GM18517 (cell line): Measurements from ENCODE around the gene CAB39L.
"Not testable (repeated sequence)": the region's sequence is repeated elsewhere in the genome, so short reads cannot be mapped to it uniquely, and the experiment has no call there.

Experiments
- ATAC-seq: cut with Tn5 transposase; IDR thresholded peaks from one replicate; pipeline ENCODE4 v1.9.1; 2021; ENCODE audit warnings: mild to moderate bottlenecking, moderate library complexity; ENCODE audit not compliant: unreplicated experiment

CAB39L gene

GRCh38 chr13:49294723-49295122, 149.1 kb downstream of the CAB39L start:
- not testable (repeated sequence) for ATAC-seq

DNA sequence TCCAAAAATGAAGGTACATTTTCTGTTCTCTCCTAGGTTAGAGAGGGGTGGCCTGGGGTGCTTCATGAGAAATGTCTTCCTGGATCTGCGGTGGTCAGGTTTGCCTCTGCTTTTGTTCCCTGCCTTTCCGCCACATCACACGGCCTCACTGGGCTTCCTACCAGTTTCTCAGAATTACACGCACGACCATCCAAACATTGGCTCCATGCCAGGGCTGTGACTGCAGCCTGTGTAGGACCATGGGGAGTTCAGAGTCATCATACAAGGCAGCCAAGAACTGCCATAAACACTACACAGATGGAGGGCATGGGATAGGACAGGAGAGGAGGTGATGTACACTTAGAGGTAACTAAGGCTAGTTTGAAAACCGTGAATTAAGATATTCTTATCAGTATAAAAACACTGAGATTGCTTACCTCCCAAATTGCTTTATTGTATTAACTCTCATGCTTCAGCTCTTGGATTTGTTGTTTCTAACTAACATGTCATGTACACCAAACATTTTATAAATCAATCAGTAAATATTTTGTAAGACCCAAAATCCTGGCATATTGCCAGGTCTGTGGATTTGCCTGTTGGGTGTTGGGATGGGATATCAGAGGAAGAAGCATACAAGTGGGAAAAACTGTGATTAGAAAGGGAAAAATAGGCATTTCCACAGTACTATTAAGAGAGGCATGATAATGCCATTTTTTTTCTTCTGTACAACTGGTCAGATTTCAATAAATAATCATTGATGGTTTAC, 150.9 kb downstream of the CAB39L start:
- ATAC-seq, result no peak

DNA sequence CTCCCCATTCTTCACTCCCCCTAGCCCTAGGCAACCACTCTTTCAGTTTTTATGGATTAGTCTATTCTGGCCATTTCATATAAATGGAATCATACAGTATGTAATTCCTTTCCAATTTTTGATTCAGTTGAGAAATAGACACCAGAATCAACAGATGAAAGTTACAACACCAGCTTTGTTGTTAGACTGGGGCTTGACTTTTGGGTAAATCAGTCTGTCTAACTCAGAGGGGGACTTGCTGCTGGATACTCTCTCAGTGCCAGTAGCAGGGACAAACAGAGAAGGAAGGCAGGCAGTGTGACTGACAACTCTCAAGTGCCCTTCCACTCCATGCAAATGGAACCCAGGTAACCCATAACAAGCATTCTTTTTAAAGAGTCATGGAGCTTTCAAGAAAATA, 155.4 kb downstream of the CAB39L start:
- no peak for ATAC-seq

DNA sequence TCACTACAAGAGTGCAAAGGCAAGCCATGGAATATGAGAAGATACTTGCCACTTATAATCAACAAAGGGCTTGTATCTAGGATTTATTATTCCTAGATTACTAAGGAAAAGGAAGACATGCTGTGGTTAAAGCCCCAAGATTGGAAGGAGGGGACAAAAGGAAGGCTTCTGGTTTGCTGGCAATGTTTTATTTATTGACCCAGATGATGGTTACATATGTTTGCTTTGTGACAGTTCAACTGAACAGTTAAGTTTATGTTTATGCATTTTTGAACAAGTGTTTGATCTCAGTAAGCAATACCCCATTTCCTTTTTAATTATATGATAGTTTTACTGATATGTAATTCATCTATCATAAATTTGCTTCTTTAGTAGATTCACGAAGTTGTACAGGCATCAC, 155.9 kb downstream of the CAB39L start:
- ATAC-seq, result no peak

DNA sequence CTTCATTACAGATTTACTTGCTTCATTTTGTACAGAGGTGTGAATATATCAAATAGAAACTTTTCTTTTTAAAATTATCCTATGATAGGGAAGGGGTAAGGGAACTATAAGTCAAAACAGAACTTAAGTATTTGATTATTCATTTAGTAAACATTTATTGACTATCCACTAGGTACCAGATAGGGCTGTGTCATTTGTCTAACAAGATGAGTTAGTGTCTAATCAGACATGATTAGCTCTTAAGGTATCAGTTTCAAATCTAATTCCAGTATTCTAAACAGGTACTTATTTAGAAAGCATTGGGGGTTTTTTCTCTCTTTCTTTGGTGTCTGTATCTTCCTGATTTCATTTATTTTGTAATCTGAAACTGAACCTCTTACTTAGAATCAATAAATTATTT, 164.0 kb downstream of the CAB39L start:
- ATAC-seq, result no peak

GRCh38 chr13:49279112-49279511, 164.8 kb downstream of the CAB39L start:
- ATAC-seq, result no peak

- ATAC-seq, result no peak
Measured at GRCh38 chr13:49278211-49278610, 165.7 kb downstream of the CAB39L start.

GRCh38 chr13:49272296-49272695, 171.6 kb downstream of the CAB39L start:
- ATAC-seq, result no peak

DNA sequence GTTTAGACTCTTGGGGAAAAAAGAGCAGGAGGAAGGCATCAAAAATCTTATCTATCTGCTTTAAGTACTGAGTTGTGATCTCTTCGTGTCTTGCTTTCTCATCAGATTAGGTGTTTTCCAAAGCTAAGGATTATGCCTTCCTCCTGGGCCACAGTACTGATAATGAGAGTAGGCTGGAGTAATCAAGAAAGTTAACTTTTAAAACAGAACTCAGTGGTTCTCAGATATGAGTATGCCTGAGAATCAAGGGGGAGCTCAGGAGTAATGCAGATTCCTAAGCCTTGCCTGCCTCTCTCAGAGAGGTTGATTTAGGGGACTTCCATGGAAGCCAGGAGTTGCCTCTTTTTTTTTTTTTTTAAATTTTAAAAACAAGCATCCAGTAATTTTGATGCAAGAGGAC, 172.6 kb downstream of the CAB39L start:
- no peak for ATAC-seq

DNA sequence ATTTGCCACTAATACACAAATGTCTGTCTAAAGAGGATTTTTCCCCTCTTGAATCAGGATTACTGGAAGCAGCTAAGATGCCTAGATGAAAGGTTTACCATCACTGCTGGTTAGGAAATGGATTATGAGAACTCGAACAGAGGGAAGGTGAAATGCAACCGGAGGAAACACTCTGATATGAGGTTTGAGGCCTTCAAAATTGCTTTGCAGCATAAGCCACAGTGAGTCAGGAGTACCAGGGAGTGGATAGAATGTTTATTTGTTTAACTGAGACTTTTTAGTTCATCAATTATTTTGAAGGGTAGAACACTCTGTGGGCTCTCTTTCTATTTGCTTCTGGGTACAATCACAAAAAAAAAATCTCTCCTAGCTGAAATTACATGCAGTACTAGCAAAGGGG, 178.0 kb downstream of the CAB39L start:
- ATAC-seq, result no peak

DNA sequence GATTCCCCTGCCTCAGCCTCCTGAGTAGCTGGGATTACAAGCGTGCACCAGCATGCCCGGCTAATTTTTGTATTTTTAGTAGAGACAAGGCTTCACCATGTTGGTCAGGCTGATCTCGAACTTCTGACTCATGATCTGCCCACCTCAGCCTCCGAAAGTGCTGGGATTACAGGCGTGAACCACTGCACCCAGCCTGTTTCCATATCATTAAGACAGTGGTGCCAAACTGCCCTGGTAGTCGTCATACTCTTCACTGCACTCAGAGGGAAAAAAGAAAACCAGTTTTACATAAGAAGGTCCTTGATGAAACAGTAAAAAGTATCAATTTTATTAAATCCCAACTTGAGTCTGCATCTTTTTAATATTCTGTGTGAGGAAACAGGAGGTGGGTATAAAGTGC, 181.2 kb downstream of the CAB39L start:
- ATAC-seq, result no peak

- ATAC-seq, result no peak
Measured at GRCh38 chr13:49259586-49259985, 184.3 kb downstream of the CAB39L start.
